Activated CD8-positive, alpha-beta memory T cell treated with anti-CD3 and anti-CD28 coated beads for 24 hours (primary cell): ENCODE data around the gene ZNF644.
"Not testable (repeated sequence)": the region's sequence is repeated elsewhere in the genome, so short reads cannot be mapped to it uniquely, and the experiment has no call there.

Source experiments
- DNase-seq: peaks from one replicate; pipeline ENCODE4 v3.0.0-alpha.2; 2020

The ZNF644 gene

GRCh38 chr1:91021686-91022517 lies at the start of gene ZNF644:
Gene ZNF644 (minus strand): TSS chr1:91022035. CDS start chr1:90982353, 39,682 bp downstream.
- peak; percentile 93 for DNase-seq

GRCh38 chr1:91070298-91070697 lies 48.5 kb upstream of the ZNF644 start:
- no peak for DNase-seq

GRCh38 chr1:91066538-91066937 lies 44.7 kb upstream of the ZNF644 start:
- DNase-seq: no peak

- no peak for DNase-seq
Observed at GRCh38 chr1:91065337-91065736, 43.5 kb upstream of the ZNF644 start.

GRCh38 chr1:91063403-91063802 lies 41.6 kb upstream of the ZNF644 start:
- not testable (repeated sequence) for DNase-seq

- no peak for DNase-seq
Observed at GRCh38 chr1:91059157-91059556, 37.3 kb upstream of the ZNF644 start.

GRCh38 chr1:91057784-91058183 lies 35.9 kb upstream of the ZNF644 start:
- no peak for DNase-seq

GRCh38 chr1:91054780-91055481 lies 33.1 kb upstream of the ZNF644 start:
- no peak for DNase-seq

- no peak for DNase-seq
Observed at GRCh38 chr1:91053630-91054029, 31.8 kb upstream of the ZNF644 start.

- not testable (repeated sequence) for DNase-seq
Observed at GRCh38 chr1:91049551-91049950, 27.7 kb upstream of the ZNF644 start.

GRCh38 chr1:91046766-91047165 lies 24.9 kb upstream of the ZNF644 start:
- DNase-seq: no peak

- DNase-seq: no peak
Observed at GRCh38 chr1:91045284-91045683, 23.4 kb upstream of the ZNF644 start.

- not testable (repeated sequence) for DNase-seq
Observed at GRCh38 chr1:91044776-91045175, 22.9 kb upstream of the ZNF644 start.

GRCh38 chr1:91042372-91042771 lies 20.5 kb upstream of the ZNF644 start:
- DNase-seq: not testable (repeated sequence)

GRCh38 chr1:91038582-91038981 lies 16.7 kb upstream of the ZNF644 start:
- DNase-seq: no peak

GRCh38 chr1:91036894-91037829 lies 15.3 kb upstream of the ZNF644 start:
- DNase-seq: no peak

- DNase-seq: no peak
Observed at GRCh38 chr1:91032349-91032748, 10.5 kb upstream of the ZNF644 start.

GRCh38 chr1:91031081-91031480 lies 9.2 kb upstream of the ZNF644 start:
- DNase-seq: no peak

- no peak for DNase-seq
Observed at GRCh38 chr1:91026777-91027176, 4.9 kb upstream of the ZNF644 start.

- DNase-seq: no peak
Observed at GRCh38 chr1:91026320-91026719, 4.5 kb upstream of the ZNF644 start.

GRCh38 chr1:91024481-91025119 lies 2.8 kb upstream of the ZNF644 start:
- no peak for DNase-seq

- no peak for DNase-seq
Observed at GRCh38 chr1:91022518-91022929, 689 bp upstream of the ZNF644 start.
